Measurements from ENCODE around the gene KIFAP3. TPM values are rescaled to one million over a fixed set of nuclear protein-coding genes. Genes with fewer than 3 reads are reported as not detected.
"Not testable (repeated sequence)": the region's sequence is repeated elsewhere in the genome, so short reads cannot be mapped to it uniquely, and the experiment has no call there.

KIFAP3 gene
- total RNA-seq, 1 experiment from 2014 or later, result 53.0 TPM

DNA sequence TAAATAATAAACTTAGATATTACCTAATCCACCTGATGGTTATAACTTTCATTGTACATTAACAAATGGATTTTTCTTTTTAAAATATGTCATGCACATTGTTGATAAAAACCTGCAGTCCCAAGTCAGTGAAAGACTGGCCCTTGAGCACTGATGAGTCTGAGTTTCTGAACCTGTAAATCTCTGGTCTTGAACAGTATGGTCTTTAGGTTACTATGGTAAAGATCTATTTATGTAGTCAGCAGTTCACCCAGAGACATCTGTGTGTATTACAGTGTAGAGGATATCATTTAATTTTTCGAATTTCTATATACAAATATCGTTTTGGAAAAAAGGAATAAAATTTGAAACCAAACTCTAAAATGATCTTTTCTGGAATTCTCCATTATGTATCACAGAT, 150.4 kb downstream of the KIFAP3 start:
- DNase-seq (ENCODE audit: low read depth), result no peak

DNA sequence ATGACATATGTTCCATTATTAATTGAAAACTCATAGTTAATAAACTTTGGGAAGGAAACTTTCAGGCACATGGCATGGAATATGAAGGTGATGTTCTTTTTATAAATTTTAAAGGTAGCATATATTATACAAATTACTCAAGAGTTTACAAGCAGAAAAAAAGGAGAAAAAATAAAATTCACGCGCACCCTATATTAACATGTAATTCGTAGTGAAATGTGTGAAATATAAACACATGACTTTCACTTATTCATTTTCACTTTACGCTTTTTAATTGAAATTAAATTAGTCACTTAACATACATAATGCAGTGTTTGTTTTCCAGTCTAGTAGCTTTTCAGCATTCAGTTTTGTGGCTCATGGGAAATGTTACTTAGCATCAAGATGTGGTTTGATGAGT, 153.4 kb downstream of the KIFAP3 start:
- DNase-seq (ENCODE audit: low read depth), result no peak

DNA sequence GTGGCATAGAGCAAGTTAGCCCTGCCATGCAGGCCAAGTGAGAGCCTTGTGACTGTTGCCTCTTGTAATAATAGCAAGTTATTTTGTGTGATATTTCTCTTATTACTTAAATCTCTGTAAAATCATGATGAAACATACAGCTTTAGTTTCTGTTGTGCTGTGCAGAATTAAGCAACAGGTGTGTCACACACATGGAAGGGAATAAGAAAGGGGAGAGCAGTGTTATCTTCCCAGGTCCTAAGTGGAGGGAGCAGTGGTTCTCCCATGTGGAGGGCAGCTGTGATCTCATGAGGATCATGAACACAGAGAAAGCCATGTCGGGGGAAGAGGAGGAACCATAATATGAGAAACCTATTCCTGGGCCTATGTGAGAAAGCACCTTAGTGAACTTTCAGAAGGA, 155.6 kb downstream of the KIFAP3 start:
- DNase-seq (ENCODE audit: low read depth), result no peak

DNA sequence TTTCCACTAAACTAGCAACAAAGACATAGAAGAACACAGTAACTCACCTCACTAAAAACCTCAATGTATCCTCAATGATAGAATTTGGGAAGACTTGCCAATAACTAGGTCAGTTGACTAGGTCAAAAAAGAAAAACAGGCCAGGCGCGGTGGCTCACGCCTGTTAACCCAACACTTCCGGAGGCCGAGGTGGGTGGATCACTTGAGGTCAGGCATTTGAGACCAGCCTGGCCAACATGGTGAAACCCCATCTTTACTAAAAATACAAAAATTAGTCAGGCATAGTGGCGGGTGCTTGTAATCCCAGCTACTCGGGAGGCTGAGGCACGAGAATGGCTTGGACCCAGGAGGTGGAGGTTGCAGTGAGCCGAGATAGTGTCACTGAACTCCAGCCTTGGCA, 156.3 kb downstream of the KIFAP3 start:
- DNase-seq (ENCODE audit: low read depth), result not testable (repeated sequence)

DNA sequence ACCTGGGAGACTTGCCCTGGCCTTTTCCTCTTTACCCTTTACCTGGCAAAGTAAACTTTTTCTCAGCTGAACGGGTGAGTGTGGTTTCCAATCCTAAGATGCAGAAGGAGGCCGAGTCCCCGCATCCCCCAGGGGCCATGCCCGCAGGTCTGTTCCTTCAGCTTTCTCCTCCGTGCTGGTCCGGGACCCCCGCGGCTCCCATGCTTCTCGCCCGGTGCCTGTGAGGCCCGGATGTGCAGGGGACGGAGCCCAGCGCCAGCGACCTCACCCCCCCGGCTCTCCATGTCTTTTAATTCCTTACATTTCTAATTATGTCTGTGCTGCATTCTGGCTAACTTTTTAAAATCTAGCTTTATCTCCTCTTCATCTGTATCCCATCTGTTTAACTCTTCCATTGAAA, 159.3 kb downstream of the KIFAP3 start:
- no peak for DNase-seq (ENCODE audit: low read depth)

DNA sequence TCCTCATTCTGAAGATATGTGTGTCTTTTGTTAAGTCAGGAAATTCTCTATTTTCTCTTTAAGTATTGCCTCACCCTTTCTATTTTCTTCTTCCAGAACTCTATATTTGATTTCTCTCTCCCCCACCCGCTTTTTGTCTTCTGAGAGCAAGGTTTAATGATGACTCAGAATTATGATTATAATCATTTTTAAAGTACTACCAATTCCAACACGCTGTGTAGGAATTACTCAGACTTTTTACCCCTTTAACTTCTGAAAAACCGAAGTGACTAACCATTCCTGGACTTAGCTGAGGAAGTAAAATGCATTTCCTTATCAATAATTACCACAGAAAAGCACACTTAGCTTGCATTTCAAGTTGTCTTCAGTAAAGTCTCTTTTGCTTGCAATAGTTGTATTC, 160.0 kb downstream of the KIFAP3 start:
- DNase-seq (ENCODE audit: low read depth), result no peak

DNA sequence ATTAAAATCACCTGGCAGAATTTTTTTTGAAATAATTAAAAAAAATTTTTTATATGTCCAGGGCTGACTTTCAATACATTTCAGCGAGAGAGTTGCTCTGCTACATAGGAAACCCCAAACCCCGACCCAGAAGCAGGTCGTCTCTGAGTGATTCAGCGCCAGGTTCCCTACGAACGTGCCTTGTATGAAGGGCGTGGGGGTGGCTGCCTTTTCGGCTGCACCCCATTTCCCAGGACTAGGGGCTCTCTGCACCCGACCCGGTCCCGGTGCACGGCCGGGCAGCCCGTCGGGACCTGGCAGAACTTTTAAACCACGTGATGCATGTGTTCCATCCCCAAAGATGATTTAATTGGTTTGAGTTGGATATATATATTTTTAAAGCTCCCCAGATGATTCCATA, 165.0 kb downstream of the KIFAP3 start:
- DNase-seq (ENCODE audit: low read depth), result no peak

DNA sequence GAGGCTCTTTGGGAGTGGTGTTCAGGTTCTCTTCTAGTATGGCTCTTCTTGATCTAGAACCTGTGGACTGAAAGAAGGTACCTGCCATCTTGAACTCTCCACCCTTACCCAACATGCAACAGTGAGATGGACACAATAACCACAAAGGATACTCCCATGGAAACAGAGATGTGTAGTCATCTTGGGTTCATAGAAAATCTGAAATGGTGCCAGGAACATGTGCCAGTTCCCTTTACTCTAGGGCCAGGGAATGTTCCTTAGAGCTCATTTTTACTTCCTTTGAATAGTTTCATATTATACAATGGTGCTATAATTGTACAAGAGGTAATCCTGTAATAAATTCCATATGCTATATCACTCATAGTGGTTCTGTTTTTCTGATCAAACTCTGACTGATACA, 167.6 kb downstream of the KIFAP3 start:
- peak; percentile 35 for DNase-seq (ENCODE audit: low read depth)

DNA sequence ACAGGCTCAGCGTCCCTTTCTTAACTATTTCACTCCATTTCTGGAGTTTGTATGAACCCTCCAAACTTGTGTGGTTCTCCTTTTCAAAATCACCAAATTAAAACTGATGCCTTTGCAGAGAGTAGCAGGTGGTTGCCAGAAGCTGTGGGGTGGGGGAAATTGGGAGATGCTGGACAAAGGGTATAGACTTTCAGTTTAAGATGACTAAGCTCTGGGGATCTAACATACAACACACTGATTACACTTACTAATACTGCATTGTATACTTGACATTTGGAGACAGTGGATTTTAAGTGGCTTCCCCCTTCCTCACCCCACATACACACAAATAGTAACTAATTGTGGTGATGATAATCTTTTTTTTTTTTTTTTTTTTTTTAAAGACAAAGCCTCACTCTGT, 169.7 kb downstream of the KIFAP3 start:
- no peak for DNase-seq (ENCODE audit: low read depth)

DNA sequence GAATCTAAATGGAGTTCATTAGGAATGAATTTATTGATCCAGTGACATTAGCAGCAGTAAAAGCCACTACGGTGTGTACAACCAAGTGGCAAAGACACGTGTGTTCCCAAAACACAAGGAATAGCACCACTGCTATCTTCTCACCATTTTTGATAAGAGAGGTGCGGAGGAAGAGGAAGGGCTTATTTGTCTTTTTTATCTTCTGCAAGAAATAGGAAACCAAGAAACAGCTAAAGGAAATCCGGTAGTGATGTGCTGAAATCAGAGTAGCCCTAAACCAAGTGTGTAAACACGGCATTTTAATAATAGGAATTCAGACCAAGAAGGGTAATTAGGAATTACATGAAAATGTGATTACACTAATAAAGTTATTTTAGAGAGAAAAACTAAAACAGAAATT, 171.7 kb downstream of the KIFAP3 start:
- no peak for DNase-seq (ENCODE audit: low read depth)

DNA sequence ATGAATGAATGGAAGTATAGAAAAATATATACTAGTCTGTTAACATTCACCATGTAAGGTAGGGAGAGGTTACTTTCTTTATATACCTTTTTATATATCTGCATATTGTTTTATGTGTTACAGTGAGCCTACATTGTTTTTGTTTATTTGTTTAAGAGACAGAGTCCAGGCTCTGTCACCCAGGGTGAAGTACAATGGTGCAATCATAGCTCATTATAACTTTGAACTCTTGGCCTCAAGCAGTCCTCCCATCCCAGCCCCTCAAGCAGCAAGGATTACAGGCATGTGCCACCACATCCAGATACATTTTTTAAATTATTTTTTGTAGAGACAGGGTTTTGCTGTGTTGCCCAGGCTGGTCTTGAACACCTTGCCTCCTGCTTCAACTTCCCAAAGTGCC, 173.4 kb downstream of the KIFAP3 start:
- no peak for DNase-seq (ENCODE audit: low read depth)

DNA sequence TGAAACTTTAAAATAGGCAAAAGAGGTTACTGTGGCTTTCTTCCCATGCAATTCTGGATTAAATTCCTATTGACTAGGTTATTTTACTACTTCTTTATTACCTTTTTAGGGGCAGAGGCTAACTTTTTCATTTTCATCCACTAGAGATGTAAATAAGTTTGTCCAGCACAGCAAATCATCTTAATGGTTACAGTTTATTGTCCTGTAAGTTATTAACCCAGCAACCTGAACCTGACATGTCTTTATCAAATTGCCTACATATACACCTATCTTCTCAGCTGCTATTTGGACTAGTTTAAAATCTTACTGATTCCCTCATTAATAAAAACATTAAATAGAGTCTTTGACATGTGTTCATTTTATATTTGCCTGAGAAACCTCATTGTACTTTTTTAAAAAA, 173.9 kb downstream of the KIFAP3 start:
- DNase-seq (ENCODE audit: low read depth), result no peak

DNA sequence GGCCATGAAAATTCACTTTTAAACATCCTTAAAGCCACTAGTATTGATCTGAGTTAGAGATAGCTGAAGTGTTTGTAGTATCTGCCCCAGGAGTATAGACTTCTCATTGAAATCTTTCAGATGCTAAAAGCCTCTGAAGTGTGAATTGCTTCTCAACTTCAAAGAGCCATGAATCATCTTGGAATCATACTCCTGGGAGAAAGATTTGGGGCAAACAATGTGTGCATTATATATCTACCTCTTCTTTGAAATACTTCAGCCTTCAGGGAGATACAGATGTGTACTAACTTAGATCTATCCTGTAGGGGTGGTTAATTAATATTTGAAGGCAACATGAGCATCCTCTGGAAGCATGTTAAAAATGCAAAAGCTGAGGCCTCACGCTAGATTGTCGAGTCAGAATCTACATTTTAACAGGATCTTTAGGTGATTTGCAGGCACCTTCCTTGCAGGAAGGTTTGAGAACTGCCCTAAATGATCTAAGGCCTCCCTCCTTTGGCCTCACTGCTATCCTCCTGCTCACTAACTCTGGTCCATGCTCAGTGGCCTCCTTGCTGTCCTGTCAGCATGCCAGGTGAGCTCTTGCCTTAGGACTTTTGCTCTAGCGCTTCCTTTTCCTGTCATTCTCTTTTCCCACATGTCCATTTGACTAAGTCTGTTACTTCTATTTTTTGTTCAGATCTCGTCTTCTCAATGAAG, 174.8 kb downstream of the KIFAP3 start:
- DNase-seq (ENCODE audit: low read depth), result no peak

DNA sequence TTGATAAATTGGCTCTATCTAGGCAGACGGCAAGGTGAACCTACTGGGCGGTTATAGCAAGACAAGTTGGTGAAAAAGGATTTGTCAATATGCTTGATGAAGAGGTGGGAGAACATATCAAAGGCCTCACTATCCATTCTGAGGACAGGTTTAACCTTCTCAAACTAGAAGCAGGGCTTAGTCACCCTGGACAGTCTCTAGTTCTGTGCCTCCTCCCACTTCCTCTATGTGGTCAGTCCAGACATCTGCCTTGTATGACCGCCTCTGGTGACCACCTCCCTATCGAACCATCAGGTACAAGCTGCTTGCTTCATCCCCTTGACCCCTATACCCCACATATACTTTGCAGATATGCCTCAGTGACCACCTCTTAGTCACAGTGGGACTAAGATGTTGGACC, 178.5 kb downstream of the KIFAP3 start:
- no peak for DNase-seq (ENCODE audit: low read depth)

DNA sequence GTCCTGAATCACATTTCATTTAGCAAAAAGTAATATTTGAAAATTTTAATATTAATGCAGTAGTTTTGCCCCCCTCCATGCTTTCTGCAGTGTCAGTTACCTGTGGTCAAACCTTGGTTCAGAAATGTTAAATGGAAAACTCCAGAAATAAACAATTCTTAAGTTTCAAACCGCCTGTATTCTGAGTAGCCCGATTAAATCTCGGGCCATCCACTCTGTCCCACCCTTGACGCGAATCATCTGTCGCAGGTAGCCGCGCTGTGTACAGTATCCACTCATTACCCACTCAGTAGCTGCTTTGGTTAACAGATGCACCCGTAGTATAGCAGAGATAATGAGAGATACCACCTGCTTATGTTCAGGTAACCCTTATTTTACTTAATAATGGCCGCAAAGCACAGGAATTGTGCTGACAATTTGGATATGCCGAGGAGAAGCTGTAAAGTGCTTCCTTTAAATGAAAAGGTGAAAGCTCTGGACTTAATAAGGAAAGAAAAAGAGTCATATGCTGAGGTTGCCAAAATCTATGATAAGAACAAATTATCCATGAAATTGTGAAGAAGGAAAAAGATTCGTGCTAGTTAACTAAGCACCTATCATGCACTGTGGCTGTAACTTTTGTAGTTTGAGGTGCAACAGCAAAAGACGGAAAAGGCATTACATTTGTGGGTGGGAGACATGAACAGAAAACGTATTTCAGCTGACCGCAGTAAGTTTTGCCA, 179.9 kb downstream of the KIFAP3 start:
- DNase-seq (ENCODE audit: low read depth), result no peak

DNA sequence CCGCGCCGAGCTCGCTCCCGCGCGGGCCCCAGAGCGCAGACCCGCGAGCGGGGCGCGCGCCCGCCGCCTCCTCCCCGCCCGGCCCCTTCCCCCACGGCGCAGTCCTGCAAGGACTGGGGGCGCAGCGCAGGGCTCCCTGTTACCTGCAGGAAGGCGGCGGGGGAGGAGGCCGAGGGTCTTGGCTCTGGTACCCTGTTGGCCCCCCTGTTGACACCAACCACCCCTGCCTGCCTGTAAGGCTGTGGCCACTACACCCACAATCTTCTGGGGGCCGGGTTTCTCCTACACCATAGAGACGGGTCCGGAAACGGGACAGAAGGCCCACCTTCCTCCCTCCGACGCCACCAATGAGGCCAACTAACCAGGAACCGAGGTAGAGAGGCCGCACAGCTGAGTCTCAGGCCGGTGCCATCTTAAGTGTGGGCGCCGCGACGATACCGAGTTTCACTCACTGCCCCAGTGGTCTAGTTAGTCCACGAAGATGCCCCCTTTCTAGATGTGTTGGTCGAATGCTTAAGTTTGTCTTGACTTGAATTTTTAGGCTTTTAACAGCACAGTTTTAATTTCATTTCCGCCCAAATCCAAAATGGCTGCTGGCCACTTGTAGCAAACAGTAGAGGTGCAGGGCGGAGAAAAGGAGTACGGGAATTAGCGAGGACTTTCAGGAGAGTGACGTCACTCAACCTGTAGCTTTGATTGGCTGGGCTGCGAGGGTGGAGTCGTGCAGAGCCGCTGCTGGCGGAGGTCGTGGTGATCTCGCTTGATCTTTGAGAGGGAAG, 180.7 kb downstream of the KIFAP3 start, which contains the start of gene SCYL3:
Gene SCYL3, minus strand, starts transcription at position 252 of the 779 bp plus-strand sequence. CDS start 5,056 bp downstream, outside the sequence.
- peak; percentile 96 for DNase-seq (ENCODE audit: low read depth)

DNA sequence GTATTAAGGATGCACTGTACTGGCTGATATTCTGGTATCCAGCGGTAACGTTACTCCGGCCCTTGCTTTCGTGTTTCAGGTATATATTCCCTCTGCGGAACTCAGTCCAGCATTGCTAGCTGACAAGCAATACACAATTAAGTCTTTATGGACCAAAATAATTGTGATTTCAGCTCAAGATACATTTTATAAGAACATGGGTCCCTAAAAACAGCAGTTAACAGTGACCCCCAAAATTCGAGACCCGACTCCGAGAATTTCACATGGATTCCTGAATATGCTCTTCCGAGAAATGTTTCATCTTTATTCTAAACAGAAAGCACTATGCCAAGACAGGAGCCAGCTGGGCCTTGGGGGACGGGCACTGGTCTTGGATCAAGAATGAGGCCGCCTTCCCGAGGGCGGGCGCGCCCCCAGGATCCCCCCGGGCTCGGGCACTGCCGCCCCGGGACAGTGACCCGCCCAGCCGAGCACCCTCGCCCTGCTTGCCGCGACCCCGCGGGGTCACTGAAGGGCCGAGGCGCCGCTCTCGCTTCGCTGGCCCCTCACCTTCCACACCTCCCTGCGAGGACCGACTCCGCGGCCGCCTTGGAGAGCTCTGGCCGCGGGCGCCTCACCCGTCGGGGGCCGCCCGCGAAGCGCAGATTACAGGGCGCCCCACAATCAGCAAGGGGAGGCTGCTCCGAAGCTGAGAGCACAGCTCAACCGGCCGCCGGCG, 181.4 kb downstream of the KIFAP3 start:
- DNase-seq (ENCODE audit: low read depth), result peak; percentile 15

DNA sequence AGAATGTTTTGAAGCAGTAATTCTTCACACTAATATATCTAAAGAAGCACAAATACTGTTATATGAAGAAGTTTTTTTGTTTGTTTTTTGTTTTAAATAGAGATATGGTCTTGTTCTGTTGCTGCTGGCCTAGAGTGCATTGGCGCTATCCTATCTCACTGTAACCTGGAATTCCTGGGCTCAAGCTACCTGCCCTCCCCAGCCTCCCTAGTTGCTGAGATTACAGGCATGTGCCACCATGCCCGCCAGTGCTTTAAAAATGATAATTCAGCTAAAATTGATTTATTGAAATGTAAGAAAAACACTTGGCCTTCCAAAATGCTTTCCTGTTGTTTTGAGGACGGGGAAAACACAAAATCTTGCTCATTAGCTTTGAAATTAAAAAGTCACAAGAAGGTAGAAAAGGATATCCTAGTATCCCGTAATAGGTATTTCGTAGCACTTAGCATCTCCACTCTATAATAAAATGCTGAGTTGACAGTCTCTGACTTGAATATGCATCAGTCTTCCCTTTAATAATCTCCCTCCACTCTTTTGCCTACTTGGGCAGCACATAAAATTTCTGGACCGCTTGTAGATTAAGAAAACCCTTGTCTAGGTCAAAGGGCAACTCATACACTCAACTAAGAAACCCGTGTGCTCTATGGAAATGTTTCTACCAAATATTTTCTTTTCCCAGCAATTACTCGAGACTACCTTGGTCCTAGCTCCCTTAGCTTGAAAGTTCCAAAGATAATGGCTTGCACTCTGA, 182.1 kb downstream of the KIFAP3 start:
- no peak for DNase-seq (ENCODE audit: low read depth)

DNA sequence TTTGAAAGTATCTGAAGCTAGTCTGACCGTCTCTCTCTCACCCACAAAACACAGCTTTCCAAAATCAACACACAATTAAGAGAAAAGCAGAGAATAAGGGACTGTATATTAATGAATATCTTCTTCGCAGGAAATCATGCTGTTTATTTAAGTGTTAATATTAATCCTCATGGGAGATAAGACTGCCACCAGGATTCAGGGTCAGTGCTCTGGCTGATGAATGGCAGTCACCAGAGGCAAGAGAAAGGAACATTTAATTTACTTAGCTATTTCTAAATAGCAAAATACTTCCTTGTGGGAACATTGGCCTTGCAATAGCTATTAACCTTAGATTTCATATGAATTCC, 183.0 kb downstream of the KIFAP3 start:
- no peak for DNase-seq (ENCODE audit: low read depth)

DNA sequence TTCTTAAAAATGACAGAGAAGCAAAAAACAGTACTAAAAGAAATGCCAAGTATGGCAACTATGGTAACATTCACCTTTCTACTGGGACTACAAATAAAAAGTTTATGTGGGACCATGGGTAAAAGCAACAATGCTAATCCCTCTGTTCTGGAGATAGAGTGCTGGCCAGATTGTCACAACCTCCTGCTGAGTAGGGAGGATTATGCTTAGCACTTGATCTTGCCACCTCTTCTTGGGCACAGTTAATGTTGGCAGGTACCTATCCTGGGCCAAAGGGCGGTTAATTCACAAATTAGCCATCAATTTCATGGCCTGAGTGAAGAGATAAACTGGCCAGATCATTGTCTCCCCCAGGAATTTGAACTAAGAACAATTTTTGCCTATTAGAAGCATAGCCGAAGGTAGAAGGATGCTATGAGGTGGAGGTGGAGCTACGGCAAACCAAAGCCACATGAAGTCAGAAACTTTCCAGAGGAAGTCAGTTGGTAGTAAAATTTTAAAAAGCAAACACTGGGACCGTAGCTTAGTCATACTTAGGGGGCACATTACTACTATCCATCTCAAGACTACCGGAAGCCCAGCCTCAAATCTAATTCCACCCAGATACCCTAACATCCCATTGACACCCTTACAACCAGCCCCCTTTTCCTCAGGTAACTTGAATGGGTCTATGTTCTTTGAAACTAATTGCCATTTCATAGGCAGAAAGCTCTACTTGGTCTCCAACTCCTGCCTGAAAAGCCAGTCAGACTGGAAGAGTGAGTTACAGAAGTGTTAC, 183.5 kb downstream of the KIFAP3 start:
- DNase-seq (ENCODE audit: low read depth), result no peak

DNA sequence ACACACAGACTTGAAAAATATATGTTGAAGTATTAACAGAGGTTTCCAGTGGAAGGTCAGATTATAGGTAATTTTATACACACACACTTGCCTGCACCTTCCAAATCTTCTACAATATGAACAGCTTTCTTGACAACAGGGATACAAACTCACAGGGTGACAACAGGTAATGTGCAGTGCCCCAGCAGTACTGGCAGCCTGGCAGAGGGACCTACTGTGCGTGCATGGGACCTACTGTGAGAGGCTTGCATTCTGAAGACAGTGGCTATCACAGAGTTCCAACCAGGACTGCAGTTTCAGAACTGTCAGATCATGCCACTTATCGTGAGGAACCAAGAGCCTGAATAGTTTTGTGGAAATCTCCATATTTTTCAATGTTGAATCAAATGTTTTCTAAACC, 184.6 kb downstream of the KIFAP3 start:
- DNase-seq (ENCODE audit: low read depth), result no peak
